NCI-H128 (cell line): ENCODE data around the gene AGPAT2.
"Not testable (repeated sequence)": the region's sequence is repeated elsewhere in the genome, so short reads cannot be mapped to it uniquely, and the experiment has no call there.

ENCODE experiments used
- DNase-seq: peaks from one replicate; lab custom pipeline; 2025; ENCODE audit not compliant: unreplicated experiment; lab: John Stamatoyannopoulos, UW

Gene AGPAT2

GRCh38 chr9:136720898-136721338 is 33.7 kb upstream of the AGPAT2 start:
- DNase-seq, result no peak

- DNase-seq, result no peak
These were observed 33.1 kb upstream of the AGPAT2 start for GRCh38 chr9:136720251-136720897.

GRCh38 chr9:136719195-136719880 is 32.1 kb upstream of the AGPAT2 start:
- DNase-seq, result no peak

- no peak for DNase-seq
These were observed 31.3 kb upstream of the AGPAT2 start for GRCh38 chr9:136718345-136719194.

GRCh38 chr9:136717399-136717798 is 30.1 kb upstream of the AGPAT2 start:
- DNase-seq, result no peak

- no peak for DNase-seq
These were observed 27.6 kb upstream of the AGPAT2 start for GRCh38 chr9:136714893-136715274.

- DNase-seq, result no peak
These were observed 27.0 kb upstream of the AGPAT2 start for GRCh38 chr9:136714096-136714892.

GRCh38 chr9:136713550-136713949 is 26.3 kb upstream of the AGPAT2 start:
- DNase-seq, result no peak

GRCh38 chr9:136712690-136713544 is 25.7 kb upstream of the AGPAT2 start:
- DNase-seq, result no peak

GRCh38 chr9:136711751-136712689 is 24.8 kb upstream of the AGPAT2 start, which contains the start of gene DIPK1B:
DIPK1B (plus strand) TSS chr9:136712572; CDS start chr9:136712666, 94 bp downstream.
- peak; percentile 53 for DNase-seq

- not testable (repeated sequence) for DNase-seq
These were observed 24.0 kb upstream of the AGPAT2 start for GRCh38 chr9:136711219-136711648.

GRCh38 chr9:136710543-136710942 is 23.3 kb upstream of the AGPAT2 start:
- no peak for DNase-seq

GRCh38 chr9:136709454-136710109 is 22.3 kb upstream of the AGPAT2 start:
- no peak for DNase-seq

GRCh38 chr9:136707849-136708517 is 20.7 kb upstream of the AGPAT2 start:
- no peak for DNase-seq

- no peak for DNase-seq
These were observed 19.8 kb upstream of the AGPAT2 start for GRCh38 chr9:136707011-136707410.

- no peak for DNase-seq
These were observed 18.3 kb upstream of the AGPAT2 start for GRCh38 chr9:136705564-136705963.

GRCh38 chr9:136704741-136705140 is 17.5 kb upstream of the AGPAT2 start:
- DNase-seq, result not testable (repeated sequence)
